Activated T-cell treated with anti-CD3 and anti-CD28 coated beads, Interleukin-2, amount 50 U/mL, for 48 hours (primary cell): ENCODE measurements around the gene FRS2.

ENCODE experiments used
- DNase-seq, 2 experiments: peaks; one replicate each; pipeline ENCODE4 v3.0.0-alpha.2; 2020

The FRS2 gene

GRCh38 chr12:69502345-69503081 is 32.3 kb downstream of the FRS2 start:
- DNase-seq = no peak

- DNase-seq = no peak
Measured at GRCh38 chr12:69508091-69508490, 37.9 kb downstream of the FRS2 start.

GRCh38 chr12:69508621-69509020 is 38.4 kb downstream of the FRS2 start:
- no peak for DNase-seq

- no peak for DNase-seq
Measured at GRCh38 chr12:69509308-69509736, 39.1 kb downstream of the FRS2 start.

- DNase-seq = no peak
Measured at GRCh38 chr12:69509904-69510827, 40.0 kb downstream of the FRS2 start.

GRCh38 chr12:69511016-69511415 is 40.8 kb downstream of the FRS2 start:
- DNase-seq = no peak

GRCh38 chr12:69511469-69512267 is 41.5 kb downstream of the FRS2 start:
- DNase-seq = no peak

- no peak for DNase-seq
Measured at GRCh38 chr12:69512820-69513219, 42.6 kb downstream of the FRS2 start.

GRCh38 chr12:69513297-69513696 is 43.1 kb downstream of the FRS2 start:
- DNase-seq = no peak

GRCh38 chr12:69514111-69514510 is 43.9 kb downstream of the FRS2 start:
- no peak for DNase-seq

GRCh38 chr12:69514845-69515244 is 44.7 kb downstream of the FRS2 start:
- no peak for DNase-seq

GRCh38 chr12:69515394-69515930 is 45.3 kb downstream of the FRS2 start:
- no peak for DNase-seq

- DNase-seq = no peak
Measured at GRCh38 chr12:69516950-69517349, 46.8 kb downstream of the FRS2 start.

GRCh38 chr12:69517406-69517805 is 47.2 kb downstream of the FRS2 start:
- no peak for DNase-seq

GRCh38 chr12:69519871-69520270 is 49.7 kb downstream of the FRS2 start:
- no peak for DNase-seq

GRCh38 chr12:69523433-69524330 is 53.5 kb downstream of the FRS2 start:
- no peak for DNase-seq

- DNase-seq = no peak
Measured at GRCh38 chr12:69524331-69524630, 54.1 kb downstream of the FRS2 start.

GRCh38 chr12:69524755-69525469 is 54.7 kb downstream of the FRS2 start:
- no peak for DNase-seq

GRCh38 chr12:69527506-69528272 is 57.5 kb downstream of the FRS2 start:
- no peak for DNase-seq

- no peak for DNase-seq
Measured at GRCh38 chr12:69529021-69529420, 58.8 kb downstream of the FRS2 start.

- DNase-seq = no peak
Measured at GRCh38 chr12:69533844-69534243, 63.7 kb downstream of the FRS2 start.
